HG03135 (cell line): Measurements from ENCODE around the gene PCSK4.
"Not testable (repeated sequence)": the region's sequence is repeated elsewhere in the genome, so short reads cannot be mapped to it uniquely, and the experiment has no call there.

Source experiments
- ATAC-seq: cut with Tn5 transposase; IDR thresholded peaks from one replicate; pipeline ENCODE4 v1.9.1; 2021; ENCODE audit warnings: mild to moderate bottlenecking, moderate library complexity; ENCODE audit not compliant: unreplicated experiment

Gene PCSK4

DNA sequence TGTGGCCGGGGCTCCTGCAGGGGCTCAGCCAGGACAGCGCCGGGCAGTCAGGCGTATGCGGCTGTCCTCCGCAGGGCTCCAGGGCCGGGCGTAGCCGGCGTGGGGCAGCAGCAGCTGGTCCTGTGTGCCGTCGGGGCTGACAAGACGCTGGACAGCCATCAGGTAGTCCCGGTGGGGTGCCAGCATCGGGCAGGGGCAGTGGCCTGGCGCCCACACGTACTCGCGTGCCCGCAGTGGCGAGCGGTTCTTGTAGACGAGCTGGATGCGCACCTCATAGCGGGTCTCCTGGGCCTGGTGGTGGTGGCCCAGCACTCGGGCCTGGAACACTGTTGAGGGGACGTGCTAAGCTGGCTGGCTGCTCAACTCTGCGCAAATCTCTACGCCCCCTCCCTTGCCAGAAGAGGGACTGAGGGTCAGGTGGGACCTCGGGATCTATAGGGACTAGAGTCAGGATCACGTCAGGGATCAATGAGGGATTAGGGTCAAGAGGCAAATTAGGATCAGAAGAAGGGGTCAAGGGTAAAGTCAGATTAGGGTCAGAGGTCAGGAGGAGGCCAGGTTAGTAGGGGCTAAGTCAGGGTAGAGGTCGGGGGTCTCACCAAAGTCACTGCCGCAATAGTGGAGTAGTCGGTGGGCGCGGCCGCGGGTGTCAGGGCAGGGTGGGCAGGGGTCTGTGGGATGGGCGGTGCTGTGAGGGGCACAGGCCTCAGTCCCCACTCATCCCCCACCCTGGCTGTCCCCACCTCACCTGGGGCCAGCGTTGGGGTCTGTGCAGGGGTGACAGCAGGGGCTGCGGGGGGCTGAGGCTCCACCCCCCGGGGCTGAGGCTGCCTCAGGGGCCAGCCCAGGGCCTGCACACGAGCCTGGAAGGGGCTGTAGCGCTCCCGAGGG is 16.1 kb upstream of the PCSK4 start:
- ATAC-seq, result no peak

DNA sequence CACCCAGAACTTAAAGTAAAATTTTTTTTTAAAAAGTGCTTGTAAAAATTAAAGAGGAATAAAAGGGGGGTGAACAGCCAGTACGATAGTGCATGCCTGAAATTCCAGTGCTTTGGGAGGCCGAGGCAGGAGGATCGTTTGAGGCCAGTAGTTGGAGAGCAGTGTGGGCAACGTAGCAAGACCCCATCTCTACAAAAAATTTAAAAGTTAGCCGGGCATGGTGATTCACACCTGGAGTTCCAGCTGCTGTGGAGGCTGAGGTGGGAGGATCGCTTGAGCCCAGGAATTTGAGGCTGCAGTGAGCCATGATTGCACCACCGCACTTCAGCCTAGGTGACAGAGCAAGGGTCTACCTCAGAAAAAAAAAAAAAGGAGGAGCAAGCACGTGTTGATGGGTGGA is 14.9 kb upstream of the PCSK4 start:
- ATAC-seq, result no peak

DNA sequence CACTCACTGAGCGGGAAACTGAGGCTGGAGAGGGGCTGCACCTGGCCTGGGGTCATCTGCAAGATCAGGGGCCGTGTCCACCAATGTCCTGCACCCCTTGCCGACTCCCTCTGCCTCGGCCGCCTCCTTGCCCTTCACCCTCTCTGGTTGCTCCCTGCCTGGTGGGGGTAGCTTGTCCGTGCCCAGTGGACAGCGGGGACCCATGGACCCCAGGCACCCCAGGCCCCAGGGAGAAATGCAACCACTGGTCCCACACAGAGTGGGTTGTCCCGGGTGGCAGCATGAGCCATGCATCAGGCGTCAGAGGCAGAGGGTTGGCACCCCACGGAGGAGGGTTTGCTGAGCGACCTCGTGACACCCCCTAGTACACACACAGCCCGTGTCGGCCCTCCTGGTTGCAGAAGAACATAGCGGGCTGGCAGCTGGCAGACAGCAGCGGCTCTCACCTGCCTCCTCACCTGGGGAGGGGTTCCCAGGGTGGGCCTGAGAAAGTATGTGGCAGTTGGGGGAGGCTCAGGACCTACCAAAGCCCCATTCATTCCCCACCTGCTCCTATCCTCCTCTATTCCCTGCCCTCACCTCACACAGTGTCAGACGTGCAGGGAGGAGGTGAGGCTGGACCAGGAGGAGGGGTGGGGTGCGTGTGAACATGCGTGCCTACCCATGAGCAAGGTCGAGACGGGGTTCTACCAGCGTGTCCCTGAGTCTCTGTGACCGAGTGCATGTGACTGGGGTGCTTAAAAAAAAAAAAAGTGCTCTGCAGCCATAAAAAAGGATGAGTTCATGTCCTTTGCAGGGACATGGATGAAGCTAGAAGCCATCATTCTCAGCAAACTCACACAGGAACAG is 14.0 kb upstream of the PCSK4 start:
- ATAC-seq, result no peak

DNA sequence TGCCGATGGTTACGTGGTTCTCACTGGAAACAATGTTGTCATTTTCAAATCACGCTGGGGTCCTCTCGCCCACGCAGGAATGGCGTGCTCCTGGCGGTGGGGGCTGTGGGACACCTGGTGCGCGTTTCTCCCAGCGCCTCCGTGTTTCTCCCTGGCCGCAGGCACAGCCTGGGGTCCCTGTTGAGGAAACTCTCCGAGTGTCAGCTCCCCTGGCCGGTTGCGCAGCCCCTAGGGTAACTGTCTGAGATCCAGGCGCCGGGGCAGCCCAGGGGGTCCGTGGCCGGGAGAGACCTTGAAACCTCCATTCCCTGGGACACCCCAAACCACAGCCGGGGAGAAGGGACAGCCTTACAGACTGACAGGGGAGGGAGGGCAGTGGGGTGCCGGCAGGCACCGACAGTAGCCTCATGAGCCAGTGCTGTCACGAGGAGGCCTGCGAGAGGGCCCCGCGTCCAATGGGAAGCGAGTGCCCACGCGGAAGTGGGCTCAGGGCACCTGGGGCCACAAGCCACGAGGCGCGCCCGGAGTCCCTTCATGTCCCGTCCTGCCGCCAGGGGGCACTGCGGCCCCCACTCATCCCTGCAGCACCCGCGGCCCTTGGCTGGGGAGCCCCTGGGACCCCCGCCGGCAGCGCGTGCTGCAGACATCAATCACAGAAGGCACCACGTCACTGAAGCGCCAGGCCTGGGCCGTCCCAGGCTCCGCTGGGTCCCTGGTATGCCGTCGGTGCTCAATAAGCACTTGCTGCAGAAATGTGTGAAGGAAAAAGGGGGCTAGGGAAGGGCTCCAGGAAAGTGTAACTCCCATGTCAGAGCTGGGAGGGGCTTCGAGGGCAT is 13.2 kb upstream of the PCSK4 start:
- no peak for ATAC-seq

DNA sequence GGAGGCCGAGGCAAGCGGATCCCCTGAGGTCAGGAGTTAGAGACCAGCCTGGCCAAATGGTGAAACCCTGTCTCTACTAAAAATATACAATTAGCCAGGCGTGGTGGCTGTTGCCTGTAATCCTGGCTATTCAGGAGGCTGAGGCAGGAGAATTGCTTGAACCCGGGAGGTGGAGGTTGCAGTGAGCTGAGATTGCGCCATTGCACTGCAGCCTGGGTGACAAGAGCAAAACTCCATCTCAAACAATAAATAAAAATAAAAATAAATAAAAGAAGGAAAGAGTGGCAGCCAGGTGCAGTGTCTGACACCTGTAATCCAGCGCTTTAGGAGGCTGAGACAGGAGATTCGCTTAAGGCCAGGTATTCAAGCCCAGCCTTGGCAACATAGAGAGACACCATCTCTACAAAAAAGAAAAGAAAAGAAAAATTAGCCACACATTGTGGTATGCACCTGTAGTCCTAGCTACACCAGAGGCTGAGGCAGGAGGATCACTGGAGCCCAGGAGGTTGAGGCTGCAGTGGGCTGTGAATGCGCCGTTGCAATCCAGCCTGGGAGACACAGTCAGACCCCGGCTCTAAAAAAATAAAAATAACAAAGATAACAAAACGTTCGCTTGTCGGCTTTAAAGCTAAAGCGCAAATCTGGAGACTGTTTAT is 12.4 kb upstream of the PCSK4 start:
- ATAC-seq, result no peak

DNA sequence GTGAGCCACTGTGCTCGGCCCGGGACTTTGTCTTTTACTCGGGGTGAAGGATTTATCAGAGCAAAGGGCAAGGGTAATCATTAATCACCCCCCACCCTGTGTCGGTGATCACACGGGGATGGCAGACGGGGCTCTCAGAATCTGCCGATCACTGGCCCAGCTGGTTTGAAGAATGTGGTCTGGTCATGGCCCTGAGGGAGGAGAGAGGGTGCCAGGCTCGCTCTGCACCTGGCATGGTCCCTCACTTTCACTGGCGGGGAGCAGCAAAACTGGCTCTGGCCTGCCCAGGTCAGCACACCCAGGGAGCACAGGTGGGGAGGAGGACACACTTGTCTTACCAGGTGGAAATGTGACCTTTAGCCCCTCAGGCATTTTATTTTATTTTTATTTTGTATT is 11.0 kb upstream of the PCSK4 start:
- no peak for ATAC-seq

DNA sequence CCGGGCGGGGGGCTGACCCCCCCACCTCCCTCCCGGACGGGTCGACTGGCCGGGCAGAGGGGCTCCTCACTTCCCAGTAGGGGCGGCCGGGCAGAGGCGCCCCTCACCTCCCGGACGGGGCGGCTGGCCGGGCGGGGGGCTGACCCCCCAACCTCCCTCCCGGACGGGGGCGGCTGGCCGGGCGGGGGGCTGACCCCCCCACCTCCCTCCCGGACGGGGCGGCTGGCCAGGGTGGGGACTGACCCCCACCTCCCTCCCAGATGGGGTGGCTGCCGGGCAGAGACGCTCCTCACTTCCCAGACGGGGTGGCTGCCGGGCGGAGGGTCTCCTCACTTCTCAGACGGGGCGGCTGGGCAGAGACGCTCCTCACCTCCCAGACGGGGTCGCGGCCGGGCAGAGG is 9.1 kb upstream of the PCSK4 start:
- not testable (repeated sequence) for ATAC-seq

DNA sequence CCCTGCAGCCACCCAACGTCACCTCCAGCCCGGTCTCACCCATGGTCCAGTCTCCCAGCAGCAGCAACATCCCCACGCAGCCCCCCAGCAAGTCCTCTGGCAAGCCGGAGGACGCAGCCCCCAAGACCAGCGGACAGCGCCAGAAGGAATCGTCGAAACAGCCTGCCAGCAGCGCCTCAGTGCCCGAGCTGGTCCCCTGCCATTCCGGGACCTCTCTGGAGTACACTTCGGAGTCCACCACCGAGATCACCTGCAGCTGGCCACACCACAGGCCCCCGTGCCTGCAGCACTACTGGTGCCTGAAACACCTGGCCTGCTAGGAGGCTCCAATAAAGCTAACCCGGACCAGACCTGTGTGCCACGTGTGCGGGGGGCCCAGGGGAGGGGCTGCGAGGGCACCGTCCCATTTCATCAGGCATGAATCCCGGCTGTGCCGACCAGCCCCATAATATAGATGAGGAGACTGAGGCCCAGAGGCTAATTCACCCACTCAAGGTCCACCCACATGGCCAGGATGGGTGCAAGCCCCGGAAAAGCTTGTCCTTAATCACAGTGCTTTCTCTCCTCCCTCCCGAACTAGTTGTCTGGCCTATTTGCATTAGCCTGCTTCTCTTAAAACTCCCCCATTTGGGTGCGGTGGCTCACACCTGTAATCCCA is 7.6 kb upstream of the PCSK4 start:
- ATAC-seq, result no peak

DNA sequence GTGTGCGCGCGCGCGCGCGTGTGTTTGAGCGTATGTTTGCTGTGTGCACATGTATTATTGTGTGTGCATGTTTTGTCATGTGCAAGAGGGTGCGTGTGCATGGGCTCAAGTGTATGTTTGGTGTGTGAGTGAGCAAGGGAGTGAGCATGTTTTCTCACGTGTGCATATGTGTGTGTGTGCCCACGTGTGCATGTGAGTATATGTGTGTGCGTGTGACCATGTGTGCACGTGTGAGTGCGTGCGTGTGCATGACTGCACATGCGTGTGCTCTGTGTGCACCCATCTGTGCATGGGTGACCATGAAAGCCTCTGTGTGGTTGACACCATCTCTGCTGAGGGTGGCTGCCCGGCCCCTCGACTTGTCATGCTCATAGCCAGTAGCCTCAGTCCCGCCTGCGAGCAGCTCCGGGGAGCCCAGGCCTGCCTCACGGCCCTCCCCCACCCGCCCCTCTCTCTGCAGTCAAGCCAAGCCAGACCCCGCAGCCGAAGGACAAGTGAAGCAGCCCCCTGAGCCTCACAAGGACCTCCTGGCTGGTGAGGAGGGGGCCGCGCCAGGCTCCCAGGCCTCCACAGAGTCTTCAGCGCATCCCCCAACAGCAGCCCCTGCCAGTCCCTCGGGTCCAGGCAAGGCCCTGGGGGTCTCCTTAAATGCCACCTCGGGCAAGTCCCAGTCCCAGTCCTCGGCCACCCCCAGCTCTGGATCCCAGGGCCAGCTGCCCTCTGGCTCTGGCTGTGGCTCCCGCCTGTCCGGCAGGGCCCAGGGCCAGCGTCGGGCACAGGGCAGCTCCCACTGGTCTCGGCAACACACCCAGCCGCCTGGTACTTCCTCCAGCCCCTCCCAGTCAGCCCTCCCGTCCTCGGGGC is 6.8 kb upstream of the PCSK4 start:
- ATAC-seq, result no peak

DNA sequence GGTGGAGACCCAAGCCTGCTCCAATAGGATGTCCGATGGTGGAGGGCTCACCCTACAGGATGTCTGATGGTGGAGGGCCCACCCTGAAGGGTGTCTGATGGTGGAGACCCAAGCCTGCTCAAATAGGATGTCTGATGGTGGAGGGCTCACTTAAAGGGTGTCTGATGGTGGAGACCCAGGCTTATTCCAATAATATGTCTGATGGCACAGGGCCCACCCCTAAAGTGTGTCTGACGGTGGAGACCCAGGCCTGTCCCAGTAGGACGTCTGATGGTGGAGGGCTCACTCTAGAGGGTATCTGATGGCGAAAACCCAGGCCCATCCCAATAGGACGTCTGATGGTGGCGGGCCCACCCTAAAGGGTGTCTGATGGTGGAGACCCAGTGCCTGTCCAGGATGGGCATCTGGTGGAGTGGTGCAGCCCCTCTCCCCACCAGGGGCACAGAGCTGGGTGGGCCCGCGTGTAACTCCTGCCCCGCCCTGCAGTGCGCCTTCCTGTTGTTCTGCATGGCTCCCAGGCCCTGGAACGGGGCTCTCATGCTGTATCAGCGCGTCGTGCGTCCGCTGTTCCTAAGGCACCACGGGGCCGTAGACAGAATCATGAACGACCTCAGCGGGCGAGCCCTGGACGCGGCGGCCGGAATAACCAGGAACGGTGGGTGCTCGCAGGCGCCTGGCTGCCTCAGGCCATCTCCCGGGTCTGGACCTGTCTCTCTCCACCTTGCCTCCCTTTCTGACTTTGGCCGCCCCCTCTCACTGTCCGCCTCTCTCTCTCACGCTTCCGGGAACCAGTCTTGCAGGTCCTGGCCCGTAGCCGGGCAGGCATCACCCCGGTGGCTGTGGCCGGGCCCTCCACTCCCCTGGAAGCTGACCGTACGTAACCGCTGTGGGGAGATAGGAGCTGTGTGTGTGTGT is 5.9 kb upstream of the PCSK4 start:
- no peak for ATAC-seq

DNA sequence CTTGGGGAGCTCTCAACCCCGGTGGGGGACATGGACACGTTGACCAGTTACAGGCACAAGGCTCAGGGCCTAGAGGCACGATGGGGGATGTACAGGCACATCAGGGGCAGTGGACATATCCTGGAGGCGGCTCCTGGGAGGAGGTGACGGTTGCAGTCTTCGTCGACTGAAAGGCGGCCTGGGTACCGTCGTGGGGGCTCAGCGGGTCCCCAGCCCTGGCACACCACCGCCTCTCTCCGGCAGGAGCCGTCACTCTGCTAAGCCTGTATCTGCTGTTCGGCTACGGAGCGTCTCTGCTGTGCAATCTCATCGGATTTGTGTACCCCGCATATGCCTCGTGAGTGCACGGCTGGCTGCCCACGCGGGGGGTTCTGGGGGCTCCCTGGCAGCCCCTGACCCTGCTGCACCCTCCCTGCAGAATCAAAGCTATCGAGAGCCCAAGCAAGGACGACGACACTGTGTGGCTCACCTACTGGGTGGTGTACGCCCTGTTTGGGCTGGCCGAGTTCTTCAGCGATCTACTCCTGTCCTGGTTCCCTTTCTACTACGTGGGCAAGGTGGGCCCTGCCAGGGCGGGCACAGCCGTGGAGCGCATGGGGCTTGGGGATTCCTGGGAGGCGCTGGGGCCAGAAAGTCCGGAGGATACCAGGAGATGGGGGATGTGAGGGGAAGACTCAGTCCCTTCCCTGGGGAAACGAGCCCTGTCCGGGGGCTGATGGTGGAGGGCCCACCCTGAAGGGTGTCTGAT is 5.1 kb upstream of the PCSK4 start:
- no peak for ATAC-seq

DNA sequence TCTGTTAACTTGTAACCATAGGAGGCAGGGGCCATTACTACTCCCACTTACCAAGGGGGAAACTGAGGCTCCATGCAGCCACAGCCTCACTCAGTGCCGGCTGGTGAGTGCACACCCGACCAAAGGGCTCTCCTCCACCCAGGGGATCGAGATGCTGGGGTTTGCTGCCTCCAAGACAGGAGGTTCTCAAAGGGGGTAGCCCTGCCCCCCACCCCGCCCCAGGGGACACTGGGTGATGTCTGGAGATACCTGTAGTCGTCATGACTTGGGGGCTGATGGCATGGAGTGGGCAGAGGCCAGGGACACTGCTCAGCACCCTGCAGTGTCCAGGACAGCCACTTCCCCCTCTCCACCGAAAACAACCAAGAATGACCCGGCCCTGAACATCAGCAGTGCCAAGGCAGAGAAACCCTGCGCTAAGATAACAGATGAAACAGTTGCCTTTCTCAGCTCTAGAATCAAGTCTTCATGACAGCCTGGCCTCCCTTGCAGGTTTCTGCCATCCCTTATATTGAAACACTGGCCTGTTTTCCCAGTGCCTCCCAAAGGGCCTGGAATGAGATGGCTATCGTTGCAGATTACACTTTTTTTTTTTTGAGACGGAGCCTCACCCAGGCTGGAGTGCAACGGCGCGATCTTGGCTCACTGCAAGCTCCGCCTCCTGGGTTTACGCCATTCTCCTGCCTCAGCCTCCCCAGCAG is 4.1 kb upstream of the PCSK4 start:
- ATAC-seq, result no peak

DNA sequence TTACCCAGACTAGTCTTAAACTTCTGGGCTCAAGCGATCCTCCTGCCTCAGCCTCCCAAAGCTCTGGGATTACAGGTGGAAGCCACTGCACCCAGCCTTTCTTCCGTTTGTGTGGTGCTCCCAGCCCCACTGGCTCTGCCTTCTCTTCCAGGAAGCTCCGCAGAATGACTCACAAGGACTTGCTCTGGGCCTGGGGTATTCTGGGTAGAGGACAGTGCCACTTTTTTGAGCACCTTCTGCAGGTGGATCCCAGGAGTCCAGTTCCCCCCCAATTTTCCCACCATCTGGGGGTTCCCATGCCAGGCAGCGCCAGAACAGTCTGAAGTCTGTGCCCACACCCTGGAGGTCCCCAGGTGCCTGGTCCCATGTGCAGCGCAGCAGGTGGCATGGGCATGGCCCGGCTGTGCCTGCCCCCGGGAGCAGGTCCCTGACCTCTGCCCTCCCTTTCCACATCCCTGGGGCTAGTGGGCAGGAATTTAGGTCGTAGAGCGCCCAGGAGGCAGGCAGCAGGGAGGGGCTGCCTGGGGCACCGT is 2.4 kb upstream of the PCSK4 start:
- no peak for ATAC-seq

DNA sequence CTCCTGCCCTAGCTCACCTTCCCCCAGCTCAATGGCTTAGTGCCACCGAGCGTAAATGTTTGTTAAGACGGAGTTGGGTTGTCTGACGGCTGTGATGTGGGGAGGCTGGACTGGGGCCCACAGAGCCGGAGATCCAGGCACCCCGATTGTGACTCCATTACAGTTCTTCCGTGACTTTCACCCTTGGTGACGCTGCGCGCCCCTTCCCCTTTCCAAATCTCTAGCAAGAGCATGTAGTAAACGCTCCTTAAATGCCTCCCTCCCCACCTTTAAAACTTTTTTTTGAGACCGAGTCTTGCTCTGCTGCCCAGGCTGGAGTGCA is 1.7 kb upstream of the PCSK4 start:
- ATAC-seq, result no peak

DNA sequence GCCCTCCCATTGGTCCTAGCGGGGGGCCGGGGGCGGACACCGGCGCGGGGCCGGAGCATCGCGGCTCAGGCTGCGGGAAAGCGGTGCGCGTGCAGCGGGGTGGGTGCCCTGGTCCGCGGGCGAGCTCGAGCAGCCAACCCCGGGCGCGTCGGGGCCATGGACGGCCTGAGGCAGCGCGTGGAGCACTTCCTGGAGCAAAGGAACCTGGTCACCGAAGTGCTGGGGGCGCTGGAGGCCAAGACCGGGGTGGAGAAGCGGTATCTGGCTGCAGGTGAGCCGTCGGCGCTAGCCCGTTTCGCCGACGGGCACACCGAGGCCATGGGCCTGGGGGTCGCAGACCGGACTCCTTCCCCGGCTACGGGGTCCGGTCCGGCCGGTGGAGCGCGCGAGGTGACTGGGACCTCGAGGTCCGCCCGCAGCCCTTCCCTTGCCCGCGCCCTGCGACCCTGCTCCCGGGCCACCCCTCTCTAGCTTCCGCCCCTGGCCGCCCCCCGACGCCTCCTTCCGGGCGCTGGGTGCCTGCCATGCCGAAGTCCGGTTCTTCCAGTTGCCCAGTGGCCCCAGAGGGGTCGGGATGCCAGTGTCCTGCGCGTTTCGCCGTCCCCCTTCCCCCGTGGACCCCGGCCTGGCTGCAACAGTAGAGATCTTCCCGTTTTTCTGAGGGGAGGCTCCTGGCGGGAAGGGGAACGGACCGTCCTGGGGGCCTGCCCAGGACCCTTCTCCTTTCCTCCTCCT is 1.1 kb upstream of the PCSK4 start, which contains the start of gene REEP6:
TSS of gene REEP6 (plus strand) at position 68 of the 735 bp plus-strand sequence. CDS start at position 157, 89 bp downstream.
- ATAC-seq, result no peak
